Loucy (cell line): Measurements from ENCODE around the gene GPR37.

Source experiments
- EZH2phosphoT487 ChIP-seq: fragments of 200-600 bp; IDR thresholded peaks from 2 replicates; pipeline ENCODE4 v1.6.1; 2018; ENCODE audit warnings: antibody characterized with exemption, mild to moderate bottlenecking, moderate library complexity, borderline replicate concordance
- TF ChIP-seq, protein P1 (sequence below): fragments of 200-600 bp; sonication (generic); conservative IDR thresholded peaks from 2 replicates; pipeline ENCODE4 v1.5.1; 2014; ENCODE audit warnings: mild to moderate bottlenecking, antibody characterized with exemption, low read length

DNA sequence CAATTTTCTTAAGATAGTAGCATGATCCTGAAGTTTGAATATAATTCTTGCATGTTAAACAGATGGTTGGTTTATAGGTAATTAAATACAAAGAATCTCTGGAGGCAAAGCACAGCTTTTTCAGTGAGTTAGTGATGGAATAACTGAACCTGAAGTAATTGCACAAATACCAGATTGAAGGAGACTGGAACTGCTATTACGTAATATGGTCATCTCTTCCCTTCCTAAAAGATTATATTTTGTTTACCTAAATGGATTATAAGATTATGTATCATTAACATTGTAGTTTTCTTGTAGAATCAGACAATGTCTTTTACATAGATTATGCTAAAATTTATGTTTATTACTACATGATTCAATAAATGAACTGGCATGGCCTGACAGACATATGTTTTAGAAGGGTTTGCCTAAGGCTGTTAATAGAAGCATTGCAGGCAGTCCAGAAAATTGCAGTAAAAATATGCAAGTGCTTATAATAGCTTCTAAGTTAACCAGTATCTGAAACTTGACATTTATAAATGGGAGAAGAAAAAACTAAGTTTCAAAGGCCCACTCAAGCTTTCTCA is 35.8 kb upstream of the GPR37 start:
- TF ChIP-seq, protein P1, sequence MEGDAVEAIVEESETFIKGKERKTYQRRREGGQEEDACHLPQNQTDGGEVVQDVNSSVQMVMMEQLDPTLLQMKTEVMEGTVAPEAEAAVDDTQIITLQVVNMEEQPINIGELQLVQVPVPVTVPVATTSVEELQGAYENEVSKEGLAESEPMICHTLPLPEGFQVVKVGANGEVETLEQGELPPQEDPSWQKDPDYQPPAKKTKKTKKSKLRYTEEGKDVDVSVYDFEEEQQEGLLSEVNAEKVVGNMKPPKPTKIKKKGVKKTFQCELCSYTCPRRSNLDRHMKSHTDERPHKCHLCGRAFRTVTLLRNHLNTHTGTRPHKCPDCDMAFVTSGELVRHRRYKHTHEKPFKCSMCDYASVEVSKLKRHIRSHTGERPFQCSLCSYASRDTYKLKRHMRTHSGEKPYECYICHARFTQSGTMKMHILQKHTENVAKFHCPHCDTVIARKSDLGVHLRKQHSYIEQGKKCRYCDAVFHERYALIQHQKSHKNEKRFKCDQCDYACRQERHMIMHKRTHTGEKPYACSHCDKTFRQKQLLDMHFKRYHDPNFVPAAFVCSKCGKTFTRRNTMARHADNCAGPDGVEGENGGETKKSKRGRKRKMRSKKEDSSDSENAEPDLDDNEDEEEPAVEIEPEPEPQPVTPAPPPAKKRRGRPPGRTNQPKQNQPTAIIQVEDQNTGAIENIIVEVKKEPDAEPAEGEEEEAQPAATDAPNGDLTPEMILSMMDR: no peak
- TF ChIP-seq EZH2phosphoT487: no peak
